ENCODE results near the gene MAPK8IP1.
"Not testable (repeated sequence)": the region's sequence is repeated elsewhere in the genome, so short reads cannot be mapped to it uniquely, and the experiment has no call there.

The MAPK8IP1 gene

DNA sequence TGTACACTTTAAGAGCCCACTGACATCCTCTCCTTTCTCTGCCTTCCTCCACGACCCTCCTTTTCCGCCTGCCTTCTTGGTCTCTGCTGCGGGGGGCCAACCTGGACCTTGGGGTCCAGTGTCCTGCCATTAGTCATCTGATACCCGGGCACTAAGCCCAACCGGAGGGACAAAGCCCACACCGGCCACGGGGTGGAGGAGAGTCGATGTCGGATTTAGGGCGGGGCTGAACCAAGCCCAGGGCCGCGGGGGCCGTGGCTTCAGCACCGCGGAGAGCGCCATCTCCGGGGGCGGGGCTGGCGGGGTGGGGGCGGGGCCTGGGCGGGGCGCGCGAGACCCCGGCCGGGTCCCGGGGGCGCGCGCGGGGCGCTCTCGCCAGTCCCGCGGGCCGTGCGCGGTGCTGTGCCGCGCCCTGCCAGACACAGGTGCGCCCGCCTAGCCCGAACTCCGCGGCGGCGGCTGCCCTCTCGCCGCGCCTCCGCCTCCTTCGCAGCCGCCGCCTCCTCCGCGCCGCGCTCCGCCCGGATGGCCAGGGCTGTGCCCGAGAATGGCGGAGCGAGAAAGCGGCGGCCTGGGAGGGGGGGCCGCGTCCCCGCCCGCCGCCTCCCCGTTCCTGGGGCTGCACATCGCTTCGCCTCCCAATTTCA, at the start of gene MAPK8IP1:
Gene MAPK8IP1 (plus strand): TSS at position 378 of the 647 bp plus-strand sequence. CDS start 170 bp downstream, at position 548.
- peak in 2 of 4 experiments; percentile 27 to 51 for DNase-seq

DNA sequence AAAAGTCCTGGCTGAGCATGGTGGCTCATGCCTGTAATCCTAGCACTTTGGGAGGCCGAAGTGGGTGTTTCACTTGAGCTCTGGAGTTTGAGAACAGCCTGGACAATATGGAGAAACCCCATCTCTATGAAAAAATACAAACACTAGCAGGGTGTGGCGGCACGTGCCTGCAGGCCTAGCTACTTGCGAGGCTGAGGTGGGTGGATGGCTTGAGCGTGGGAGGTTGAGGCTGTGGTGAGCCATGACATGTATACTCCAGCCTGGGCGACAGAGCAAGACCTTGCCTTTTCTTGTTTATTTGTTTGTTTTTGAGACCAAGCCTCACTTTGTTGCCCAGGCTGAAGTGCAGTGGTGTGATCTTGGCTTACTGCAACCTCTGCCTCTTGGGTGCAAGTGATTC, 46.2 kb upstream of the MAPK8IP1 start:
- no peak for DNase-seq

DNA sequence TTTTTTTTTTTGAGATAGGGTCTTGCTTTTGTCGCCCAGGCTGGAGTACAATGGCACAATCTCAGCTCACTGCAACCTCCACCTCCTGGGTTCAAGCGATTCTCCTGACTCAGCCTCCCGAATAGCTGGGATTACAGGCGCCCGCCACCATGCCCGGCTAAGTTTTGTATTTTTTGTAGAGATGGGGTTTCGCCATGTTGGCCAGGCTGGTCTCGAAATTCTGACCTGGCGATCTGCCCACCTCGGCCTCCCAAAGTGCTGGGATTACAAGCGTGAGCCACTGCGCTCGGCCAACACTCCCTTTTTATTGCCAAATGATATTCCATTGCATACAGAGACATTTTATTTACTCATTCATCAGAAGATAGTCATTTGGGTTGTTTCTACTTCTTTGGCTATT, 45.2 kb upstream of the MAPK8IP1 start:
- DNase-seq = not testable (repeated sequence)

DNA sequence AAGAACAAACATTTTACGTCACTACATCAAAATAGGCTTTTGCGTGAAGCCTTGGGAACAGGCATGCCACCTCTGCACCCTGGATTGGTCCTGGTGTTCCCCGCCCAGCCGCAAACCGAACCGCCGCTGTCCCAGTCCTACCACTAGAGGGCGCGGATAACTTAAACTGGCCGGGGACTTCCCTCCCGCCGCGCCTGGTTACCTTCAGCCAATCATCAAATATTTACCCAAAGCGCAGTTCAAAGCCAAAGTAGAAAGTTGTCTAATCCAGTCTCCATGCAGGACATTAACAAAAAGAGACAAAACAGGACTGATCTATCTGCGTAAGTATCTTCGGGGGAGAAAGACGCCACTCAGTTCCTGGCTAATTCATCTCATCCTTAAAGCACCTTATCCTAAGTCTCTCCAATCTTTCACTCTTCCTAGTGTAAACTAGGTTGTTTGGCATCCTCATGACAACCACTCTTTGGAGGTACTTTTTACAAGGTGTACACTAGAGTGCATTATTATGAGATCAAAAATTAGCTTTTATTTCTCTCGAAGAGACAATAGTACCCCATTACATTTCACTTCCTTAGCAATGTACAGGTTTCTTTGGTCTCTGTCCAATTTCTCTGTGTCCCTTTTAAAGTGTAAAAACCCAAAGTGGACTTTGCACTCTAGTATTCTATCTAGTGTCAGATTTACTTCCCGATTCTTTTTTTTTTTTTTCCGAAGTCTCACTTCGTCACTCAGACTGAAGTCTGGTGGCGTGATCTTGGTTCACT, 42.1 kb upstream of the MAPK8IP1 start:
- DNase-seq = peak; percentile 53 to 75 (median 67)

DNA sequence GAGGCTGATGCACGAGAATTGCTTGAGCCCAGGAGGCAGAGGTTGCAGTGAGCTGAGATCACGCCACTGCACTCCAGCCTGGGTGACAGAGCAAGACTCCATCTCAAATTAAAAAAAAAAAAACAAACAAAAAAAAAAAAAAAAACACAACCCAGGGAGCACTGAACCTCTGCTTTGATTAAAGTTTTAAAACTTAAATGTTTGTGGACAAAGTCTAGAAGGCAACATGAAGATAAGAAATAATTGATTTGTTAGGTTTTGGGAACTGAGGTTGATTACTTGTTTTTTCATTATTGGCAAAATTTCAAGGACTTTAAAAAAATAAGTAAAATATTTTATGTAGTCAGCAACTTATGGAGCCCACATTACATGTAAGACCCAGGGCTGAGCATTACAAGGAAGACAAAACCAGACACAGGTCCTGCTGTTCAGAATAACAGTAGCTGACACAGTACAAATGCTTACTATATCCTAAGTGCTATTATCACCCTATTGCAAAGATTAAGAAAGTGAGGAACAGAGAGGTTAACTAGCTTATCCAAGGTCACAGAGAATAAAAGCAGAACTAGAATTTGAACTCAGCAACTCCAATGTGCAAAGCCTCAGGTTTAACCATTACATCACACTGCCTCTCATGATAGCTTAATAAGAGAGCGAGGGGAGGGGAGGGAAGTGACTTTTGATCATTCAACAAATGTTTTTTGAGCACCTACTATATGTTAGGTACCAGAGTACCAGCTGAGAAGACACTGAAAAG, 40.5 kb upstream of the MAPK8IP1 start:
- no peak for DNase-seq

DNA sequence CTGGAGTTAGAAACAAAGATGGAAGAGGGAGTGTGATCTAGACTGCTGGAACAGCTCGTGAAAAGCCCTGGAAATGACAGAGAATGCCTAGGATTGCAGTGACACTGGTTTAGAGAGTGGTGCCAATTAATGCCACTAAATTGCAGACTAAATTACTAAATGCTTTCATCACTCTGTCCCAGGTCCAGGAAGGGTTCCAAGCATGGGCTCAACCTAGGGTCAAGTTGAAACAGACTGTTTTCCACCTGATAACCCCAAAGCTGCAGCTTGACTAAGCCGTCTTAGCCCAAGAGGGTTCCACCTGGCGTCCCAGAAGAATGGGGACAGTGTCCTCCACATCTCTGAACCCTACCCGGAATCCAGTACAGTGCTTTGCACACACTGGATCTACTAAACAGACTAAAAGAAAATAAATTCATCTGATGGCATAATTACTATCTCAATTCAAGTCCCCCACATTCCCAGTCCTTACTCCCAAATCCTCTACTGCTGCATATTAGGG, 39.2 kb upstream of the MAPK8IP1 start:
- DNase-seq = no peak

DNA sequence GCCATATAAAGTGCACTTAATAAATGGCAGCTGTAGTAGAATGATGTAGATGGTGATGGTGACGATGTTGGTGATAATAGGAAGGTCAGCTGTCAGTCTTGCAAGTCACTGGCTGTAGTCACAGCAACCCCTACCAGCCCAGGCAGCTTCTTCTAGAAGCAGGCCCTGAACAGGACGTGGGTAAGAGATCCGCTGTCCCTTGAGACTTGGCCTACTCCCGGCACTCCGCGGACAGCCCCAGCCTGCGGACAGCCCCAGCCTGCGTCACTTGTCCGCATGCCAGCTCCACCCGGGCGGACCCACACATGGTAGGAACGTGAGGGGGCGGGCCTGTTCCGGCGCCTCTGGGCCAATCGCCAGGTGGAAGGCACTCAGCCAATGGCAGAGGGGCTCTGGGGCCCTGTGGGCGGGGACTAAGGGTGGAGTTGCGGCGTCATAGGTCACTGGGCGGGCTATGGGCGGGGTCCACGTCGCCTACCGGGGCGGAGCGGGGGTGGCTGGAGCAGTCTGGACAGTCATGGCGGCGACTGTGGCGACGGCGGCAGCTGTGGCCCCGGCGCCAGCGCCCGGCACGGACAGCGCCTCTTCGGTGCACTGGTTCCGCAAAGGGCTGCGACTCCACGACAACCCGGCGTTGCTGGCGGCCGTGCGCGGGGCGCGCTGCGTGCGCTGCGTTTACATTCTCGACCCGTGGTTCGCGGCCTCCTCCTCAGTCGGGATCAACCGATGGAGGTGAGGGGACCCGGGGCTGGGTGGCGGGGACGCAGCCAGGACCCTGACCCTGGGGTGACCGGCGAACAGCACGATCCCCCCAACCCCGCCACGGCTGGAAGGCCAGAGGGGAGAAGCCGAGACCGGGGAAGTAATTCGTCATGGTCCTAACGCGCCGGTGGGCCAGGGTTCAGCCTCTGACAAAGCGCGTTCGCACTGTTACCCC, 38.2 kb upstream of the MAPK8IP1 start, which contains the start of gene CRY2:
Gene CRY2 (plus strand): TSS at position 502 of the 937 bp plus-strand sequence. CDS start 16 bp downstream, at position 518.
- peak; percentile 96 to 98 (median 98) for DNase-seq

DNA sequence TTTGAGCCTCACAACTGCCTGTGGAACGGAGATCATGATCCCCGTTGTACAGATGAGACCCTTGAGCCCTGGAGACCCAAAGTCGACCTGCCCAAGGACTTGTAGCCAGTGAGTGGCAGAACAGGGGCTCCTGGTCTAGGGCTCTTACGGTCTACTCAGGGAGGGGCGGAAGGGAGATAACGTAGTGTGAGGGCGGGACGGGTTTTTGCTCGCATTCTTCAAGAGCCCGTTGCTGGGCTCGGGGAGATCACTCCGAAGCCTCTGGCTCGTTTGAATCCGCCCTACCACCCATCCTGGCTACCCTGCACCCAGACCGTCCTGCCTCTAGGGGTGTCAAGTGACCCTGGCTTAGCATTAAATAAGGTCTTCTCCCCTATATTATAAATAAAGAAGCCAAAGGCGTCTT, 37.5 kb upstream of the MAPK8IP1 start:
- peak in 2 of 4 experiments; percentile 25 to 37 for DNase-seq

DNA sequence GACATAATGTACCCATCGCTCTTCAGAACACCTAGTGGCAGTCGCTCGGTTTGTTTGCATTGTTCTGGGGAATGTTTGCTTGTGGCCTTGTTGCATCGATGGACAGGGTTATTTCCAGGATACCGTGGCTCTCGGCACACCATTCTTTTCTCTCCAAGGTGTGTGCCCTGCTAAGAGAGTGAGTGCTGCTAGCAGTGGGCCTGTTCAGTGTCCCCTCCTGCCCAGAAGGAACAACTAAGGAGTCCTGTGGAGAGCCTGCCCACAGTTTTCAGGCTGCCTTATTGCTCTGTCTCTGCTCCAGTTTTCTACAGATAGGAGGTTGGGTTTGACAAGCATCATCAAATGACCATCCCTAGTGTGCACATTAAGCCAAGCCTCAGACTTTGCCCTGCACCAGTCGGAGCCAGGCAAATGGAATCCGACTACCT, 36.8 kb upstream of the MAPK8IP1 start:
- no peak for DNase-seq

DNA sequence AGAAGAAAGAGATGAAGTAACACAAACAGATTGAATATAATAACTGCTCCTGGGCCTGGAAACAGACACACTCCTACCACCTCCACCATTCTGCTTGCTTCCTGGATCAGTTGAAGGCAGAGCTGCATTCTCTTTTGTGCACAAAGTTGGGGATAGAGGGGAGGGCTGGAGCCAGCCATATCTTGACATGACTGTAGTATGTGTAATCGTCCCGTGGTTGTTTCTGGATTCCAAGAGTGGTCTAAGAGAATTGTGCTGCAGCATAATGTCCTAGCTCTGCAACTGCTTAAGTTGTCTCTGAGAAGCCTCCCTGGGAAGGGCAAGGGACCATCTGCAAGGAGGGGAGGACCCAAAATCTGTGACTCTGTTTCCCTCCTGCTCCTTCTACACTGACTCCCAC, 35.0 kb upstream of the MAPK8IP1 start:
- no peak for DNase-seq

DNA sequence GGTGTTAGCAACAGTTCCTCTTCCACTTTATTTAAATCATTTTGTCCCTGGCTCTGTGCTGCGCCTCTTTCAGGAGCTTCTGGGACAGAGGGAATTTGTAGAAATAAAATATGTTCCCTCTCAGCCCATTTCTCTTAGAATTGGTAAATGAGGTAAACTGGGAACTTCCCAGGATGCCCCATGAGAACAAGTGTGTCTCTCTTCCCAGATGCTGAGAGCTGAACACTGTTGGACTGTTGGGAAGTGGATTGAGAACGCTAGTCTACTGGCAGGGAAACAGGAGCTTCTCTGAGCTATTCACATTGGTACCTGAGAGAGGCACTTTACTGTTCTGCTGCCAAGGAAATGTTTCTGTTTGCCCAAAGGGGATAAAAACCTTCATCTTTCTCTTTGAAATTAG, 34.2 kb upstream of the MAPK8IP1 start:
- DNase-seq = no peak

DNA sequence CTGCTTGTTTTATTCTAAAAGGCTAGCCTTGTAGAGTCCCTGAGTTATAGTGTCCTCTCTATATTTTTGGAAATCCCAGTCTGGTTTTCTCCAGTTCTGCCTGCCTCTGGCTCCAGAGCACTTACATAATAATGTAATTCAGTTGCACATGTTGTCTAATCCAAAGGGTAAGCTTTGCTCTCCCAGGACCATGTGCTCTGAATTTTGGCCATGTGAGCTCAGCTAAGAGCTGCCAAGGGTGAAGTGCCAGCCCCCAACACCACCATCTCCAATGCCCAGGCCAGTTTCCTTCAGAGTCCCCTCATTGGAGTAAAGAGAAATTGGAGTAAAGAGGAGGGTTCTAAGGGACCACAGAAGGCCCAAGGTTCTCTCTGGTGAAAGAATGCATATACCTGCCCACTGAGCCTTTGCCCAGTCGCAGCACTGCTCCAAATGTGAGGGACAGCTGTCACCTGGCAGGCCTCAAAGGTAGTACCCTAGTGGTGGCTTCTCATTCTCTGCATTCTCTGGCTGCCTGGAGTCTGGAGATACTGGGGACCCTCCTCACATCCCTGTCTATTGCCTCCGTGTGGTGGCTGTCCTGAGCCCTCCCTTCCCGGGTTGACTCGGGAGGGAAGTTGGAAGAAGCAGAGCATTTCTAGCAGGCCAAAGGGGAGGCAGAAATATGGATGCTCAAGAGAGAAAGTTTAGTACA, 33.3 kb upstream of the MAPK8IP1 start:
- no peak for DNase-seq

DNA sequence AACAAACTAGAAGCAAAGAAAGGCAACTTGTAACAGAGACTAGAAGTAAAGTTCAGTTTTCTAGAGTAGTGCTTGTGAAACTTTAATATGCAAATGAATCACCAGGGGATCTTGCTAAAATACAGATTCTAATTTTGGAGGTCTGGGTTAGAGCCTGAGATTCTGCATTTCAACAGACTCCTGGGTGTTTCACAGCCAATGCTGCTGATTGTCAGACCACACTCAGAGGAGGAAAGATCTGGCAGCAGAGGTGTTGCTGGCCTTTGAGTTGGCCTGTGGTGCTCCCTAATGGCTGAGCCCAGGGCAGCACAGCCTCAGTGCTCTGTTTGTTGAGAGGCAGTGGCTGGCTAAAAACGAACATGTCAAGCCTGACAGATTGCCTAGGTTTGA, 32.7 kb upstream of the MAPK8IP1 start:
- no peak for DNase-seq

DNA sequence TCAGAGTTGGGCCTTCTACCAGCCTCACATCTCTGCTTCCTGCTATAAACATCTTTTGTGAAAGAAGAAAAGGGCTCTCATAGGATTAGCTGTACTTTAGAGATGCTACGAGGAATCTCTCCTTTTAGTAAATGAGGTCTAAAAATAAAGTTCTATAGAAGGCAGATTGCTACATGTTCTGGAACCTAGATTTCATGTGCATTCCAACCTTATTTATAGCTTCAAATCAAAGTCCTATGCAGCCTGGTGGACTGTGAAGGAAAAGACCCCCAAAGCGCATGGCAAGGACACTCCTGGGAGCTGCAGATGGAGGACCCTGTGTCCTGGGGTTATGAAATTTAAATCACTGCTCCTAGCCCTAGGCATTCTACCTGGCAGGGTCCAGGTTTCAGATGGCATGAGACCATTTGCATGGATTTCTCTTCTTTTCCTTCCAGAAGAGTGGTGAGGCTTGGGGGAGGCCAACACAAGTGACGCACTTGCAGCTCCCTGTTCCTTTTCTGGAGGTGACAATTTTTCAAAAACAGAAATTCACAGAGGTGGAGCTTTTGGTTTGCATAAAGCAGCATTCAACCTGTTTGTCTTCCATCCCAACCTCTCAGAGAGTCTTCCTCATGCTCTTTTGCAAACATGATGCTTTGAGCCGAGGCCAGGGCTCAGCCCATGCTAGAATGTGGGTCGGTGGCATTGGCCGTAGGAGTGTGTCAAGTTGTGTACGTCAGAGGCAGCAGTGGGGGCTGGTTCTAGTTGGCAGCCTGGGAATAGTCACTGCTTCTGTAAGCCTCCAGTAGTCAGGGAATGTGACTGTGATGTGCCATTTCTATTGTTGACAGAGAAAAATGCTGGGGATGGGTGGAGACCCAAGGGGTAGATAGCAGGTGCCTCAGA, 31.9 kb upstream of the MAPK8IP1 start:
- no peak for DNase-seq

DNA sequence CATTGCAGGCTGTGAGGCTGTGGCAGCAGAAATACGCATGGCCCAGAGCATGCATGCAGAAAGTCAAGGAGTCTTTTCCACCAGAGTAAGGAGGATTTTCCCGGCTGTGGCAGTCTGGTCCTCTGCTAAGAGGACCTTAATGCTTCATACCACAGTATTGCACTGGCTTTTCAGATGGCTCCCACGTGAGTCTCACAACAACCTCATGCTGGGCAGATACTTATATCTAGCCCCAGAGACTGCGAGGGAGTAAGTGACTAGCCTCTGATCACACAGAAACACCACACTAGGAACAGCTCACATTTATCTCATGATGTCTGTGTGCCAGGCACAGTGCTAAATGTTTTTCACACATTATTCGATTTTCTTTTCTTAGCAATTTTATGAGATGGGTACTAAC, 30.1 kb upstream of the MAPK8IP1 start:
- DNase-seq = no peak

DNA sequence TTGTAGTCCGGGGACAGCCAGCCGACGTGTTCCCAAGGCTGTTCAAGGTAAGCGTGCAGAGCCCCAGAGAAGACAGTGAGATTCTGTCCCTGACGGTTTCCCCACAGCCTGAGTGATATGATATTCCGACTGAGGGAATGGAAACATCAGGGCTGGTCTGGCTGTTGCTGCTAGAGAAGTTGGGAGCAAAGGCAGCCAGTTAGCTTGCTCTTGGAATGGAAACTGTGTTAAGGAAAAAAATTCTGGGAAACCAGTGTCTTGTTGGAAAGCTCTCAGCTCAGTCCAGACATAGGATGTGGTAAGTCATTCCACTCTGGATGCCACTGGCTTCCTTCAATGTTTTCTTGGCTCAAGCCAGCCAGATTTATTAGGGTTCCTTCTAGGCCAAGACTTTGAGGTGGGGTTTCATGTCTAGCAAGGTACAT, 29.4 kb upstream of the MAPK8IP1 start:
- no peak for DNase-seq

DNA sequence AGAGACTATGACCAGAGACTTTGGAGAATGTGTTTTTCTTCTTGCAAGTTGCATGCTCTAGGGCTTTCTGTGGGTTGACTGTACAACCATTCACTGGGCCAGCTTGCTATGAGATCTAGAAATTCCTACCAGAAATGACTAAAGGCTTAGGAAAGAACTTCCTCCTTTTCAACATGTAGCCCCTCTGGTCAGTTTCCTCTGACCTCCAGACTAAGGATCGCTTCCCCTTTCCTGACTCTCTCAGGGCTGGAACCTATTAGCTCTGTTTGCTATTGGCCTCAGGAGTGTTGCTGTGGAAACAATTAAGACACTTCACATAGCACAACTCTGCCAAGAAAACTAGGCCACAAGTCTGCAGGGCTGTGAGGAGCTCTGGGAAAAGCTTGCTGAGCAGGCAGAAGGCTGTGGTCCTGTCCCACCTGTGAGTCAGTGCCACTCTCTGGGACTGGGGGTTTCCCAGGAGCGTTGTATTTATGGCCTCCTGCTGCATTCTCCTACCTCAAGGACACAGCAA, 27.4 kb upstream of the MAPK8IP1 start:
- DNase-seq = no peak

DNA sequence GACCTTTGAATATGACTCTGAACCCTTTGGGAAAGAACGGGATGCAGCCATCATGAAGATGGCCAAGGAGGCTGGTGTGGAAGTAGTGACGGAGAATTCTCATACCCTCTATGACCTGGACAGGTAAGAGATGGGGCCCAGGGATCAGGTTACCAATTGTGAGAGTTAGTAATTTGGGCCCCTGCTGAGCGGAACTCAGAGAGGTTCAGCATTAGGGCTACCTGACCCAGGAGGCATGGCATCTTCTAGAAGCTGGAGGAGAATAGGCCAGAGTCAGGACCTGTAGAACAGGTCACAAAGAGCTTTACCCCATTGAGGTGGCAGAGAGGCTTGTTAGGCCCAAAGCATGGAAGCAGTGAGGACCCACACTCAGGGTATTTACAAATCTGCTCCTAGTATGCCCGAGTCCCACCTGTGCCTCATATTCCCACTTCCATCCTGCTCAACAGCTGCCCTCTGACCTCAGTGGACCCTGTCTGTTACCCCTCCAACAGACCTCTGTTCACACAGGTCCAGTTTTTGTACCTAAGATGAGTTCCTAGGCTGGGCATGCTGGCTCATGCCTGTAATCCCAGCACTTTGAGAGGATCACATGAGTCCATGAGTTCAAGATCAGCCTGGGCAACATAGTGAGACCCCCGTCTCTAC, 26.6 kb upstream of the MAPK8IP1 start:
- no peak for DNase-seq

DNA sequence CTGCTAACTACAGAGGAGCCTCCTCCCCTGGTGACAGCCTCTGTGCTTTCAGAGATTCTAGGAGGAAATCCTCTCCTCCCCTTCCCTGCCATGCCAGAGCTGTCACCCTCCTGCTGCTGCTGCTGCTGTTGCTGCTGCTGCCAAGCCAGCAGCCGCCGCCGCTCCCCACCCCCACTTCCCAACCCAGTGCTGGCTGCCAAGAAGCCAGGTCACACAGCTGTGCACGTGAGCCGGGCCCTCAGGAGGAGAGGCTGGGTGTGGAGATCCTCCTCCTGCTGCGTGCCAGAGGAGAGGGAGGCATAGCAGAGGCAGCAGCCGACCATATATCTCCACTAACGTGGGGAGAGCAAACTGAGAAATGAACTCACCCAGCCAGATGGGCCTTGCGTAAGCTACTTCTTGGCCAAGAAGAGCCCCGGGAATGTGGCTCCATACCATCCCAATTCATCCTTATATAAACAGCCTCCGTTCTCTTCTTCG, 25.8 kb upstream of the MAPK8IP1 start:
- no peak for DNase-seq

DNA sequence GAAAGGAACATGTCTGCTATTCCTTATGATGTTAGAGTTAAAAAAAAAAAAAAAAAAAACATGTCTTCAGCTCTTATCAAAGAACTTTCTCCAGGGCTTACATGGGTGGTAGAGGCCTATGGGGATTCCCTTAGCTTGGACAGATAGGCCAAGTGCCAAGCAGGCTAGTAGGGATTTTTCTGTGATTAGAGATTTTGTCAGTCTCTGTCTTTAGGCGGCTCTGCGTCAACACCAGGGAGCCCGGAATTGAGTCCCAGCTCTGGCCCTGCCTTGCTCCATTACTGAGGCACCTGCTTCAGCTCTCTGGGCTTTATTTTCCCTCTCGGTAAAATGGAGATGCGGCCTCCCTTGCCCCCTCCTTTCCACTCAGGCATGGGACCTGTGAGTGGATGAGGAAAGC, 25.1 kb upstream of the MAPK8IP1 start:
- no peak for DNase-seq
